T-helper 2 cell treated with Interferon-gamma antibody and Interleukin-4, amounts not matched to agents 5 μg/mL and 100 μg/mL, for 36 hours (primary cell): ENCODE data around the gene AGAP3.

Experiments used
- DNase-seq: peaks from one replicate; pipeline ENCODE4 v3.0.0; 2021; ENCODE audit warnings: low spot score
- H3K27ac Mint-ChIP-seq: one replicate; pipeline ENCODE4 v1.8.0; 2021; ENCODE audit warnings: mild to moderate bottlenecking, mixed read lengths
- H3K27me3 Mint-ChIP-seq: one replicate; pipeline ENCODE4 v1.8.0; 2021; ENCODE audit warnings: low read depth, mixed read lengths
- H3K36me3 Mint-ChIP-seq: one replicate; pipeline ENCODE4 v1.8.0; 2021; ENCODE audit warnings: low read depth, mixed read lengths
- H3K4me1 Mint-ChIP-seq: one replicate; pipeline ENCODE4 v1.8.0; 2021; ENCODE audit warnings: low read depth, mixed read lengths
- H3K4me3 Mint-ChIP-seq: one replicate; pipeline ENCODE4 v1.8.0; 2022; ENCODE audit warnings: mild to moderate bottlenecking, moderate library complexity, mixed read lengths
- H3K9me3 Mint-ChIP-seq: one replicate; pipeline ENCODE4 v1.8.0; 2021; ENCODE audit warnings: mixed read lengths

AGAP3 gene

DNA sequence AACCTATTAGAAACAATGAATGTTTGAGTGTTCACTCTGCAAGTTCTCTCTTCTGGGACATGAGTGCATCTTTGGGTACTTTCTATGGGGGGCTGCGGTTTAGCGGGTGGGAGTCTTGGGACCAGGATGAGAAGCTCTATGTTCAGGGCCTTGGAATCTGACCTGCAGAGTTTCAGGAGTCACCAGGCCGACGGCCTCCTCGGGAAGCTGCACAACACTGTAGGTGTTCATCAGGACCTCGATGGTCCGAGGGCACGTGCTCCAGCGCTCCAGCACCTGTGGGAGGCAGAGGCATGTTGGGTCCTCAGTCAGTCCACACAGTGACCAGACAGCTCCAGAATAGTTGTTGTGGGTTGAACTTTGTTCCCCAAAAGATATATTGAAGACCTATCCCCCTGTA, 90.1 kb downstream of the AGAP3 start:
- H3K27ac Mint-ChIP-seq: no peak overlapping the region

GRCh38 chr7:151177310-151177709, 91.0 kb downstream of the AGAP3 start:
- H3K36me3 Mint-ChIP-seq: no peaks in the 10 kb centered on the region
- no peak overlapping the region for H3K4me3 Mint-ChIP-seq
- peaks cover 10% of the 10 kb centered on the region for H3K27me3 Mint-ChIP-seq
- H3K9me3 Mint-ChIP-seq: no peaks in the 10 kb centered on the region
- peaks cover 4% of the 10 kb centered on the region for H3K4me1 Mint-ChIP-seq
- DNase-seq: no peak
- no peak overlapping the region for H3K27ac Mint-ChIP-seq

More for the DNA sequence above, 90.1 kb downstream of the AGAP3 start:
- H3K27me3 Mint-ChIP-seq: peaks cover 13% of the 10 kb centered on the region
- H3K36me3 Mint-ChIP-seq: no peaks in the 10 kb centered on the region
- peaks cover 6% of the 10 kb centered on the region for H3K4me1 Mint-ChIP-seq
- DNase-seq: no peak
- H3K9me3 Mint-ChIP-seq: no peaks in the 10 kb centered on the region
- no peak overlapping the region for H3K4me3 Mint-ChIP-seq

GRCh38 chr7:151178236-151178635, 92.0 kb downstream of the AGAP3 start:
- peaks cover 6% of the 10 kb centered on the region for H3K27me3 Mint-ChIP-seq

DNA sequence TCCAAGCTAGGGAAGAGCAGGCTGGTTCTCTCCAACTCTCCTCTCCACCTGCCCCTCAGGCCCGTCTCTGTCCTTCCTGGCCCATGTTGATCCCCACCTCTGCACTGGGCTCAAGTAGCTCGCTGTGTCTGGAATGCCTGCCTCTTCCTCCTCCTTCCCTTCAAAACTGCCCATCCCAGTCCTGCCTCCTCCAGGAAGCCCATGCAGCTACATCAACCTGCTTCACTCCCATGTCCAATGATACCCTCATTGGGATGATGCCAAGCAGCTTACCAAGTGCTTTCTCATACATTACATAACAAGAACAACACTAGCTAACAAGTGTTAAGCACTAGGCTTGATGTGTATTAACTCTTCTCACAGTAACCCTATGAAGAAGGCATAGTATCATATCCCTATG, 92.6 kb downstream of the AGAP3 start:
- no peak overlapping the region for H3K27ac Mint-ChIP-seq
- H3K4me1 Mint-ChIP-seq: no peaks in the 10 kb centered on the region
- peaks cover 6% of the 10 kb centered on the region for H3K27me3 Mint-ChIP-seq
- no peak overlapping the region for H3K4me3 Mint-ChIP-seq
- no peaks in the 10 kb centered on the region for H3K9me3 Mint-ChIP-seq
- no peak for DNase-seq
- H3K36me3 Mint-ChIP-seq: no peaks in the 10 kb centered on the region

More at GRCh38 chr7:151178236-151178635, 92.0 kb downstream of the AGAP3 start:
- Mint-ChIP-seq H3K9me3 (no peaks in the 10 kb centered on the region), H3K4me1 (no peaks in the 10 kb centered on the region), H3K36me3 (no peaks in the 10 kb centered on the region), H3K27ac (no peak overlapping the region), H3K4me3 (no peak overlapping the region)
- DNase-seq: no peak

DNA sequence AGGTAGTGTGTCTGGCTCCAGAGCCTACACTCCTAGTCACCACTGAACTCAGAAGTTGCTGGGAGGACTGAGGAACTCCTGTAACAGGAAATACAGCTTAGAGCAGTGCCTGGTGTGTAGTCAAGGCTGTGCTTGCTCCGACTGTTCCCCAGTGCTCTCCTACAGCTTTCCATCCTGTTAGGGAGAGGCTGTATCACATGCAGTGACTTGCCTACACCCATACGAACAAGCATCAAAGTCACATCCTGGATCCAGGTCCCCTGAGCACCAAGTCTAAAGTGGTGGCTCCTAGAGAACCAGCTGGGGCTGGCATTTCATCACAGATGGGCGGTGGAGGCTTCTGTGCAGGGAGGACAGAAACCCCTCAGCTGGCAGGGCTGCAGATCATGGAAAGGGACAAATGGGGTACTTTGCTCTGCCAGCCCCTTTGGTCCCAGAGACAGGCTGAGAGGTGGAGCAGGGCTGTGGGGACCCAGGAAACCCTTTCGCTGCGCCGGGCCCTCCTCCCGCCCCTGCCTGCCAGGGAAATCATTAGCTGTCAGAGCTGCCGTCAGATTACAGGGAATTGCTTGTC, 93.1 kb downstream of the AGAP3 start:
- no peaks in the 10 kb centered on the region for H3K9me3 Mint-ChIP-seq
- DNase-seq: no peak
- no peak overlapping the region for H3K27ac Mint-ChIP-seq
- H3K4me3 Mint-ChIP-seq: no peak overlapping the region
- H3K4me1 Mint-ChIP-seq: no peaks in the 10 kb centered on the region
- H3K36me3 Mint-ChIP-seq: no peaks in the 10 kb centered on the region
- H3K27me3 Mint-ChIP-seq: peaks cover 6% of the 10 kb centered on the region

DNA sequence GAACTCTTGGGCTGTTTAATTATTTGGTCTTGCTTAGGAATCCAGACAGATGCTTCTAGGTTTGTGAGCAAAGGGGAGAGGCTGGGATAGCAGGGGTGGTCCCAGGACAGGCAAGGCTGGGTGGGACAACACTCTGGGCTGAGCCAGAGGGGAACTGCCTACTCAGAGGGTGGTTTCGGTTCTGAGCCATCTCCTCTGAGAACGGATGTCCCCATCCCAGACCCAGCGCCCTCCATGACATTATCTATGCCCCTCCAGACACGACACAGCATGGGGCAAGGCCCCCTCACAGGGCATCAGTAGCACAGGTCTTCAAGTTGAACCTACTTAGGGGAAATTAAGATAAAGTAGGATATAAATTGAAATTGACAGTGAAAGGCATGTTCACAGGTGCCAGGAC, 93.7 kb downstream of the AGAP3 start:
- no peak for DNase-seq
- H3K27ac Mint-ChIP-seq: no peak overlapping the region
- no peak overlapping the region for H3K4me3 Mint-ChIP-seq
- H3K9me3 Mint-ChIP-seq: no peaks in the 10 kb centered on the region
- no peaks in the 10 kb centered on the region for H3K4me1 Mint-ChIP-seq
- H3K27me3 Mint-ChIP-seq: peaks cover 6% of the 10 kb centered on the region
- no peaks in the 10 kb centered on the region for H3K36me3 Mint-ChIP-seq

- H3K36me3 Mint-ChIP-seq: no peaks in the 10 kb centered on the region
- H3K4me1 Mint-ChIP-seq: no peaks in the 10 kb centered on the region
- H3K27me3 Mint-ChIP-seq: peaks cover 6% of the 10 kb centered on the region
- DNase-seq: no peak
- H3K4me3 Mint-ChIP-seq: no peak overlapping the region
- H3K27ac Mint-ChIP-seq: no peak overlapping the region
- no peaks in the 10 kb centered on the region for H3K9me3 Mint-ChIP-seq
These were observed 94.7 kb downstream of the AGAP3 start for GRCh38 chr7:151181011-151181431.

DNA sequence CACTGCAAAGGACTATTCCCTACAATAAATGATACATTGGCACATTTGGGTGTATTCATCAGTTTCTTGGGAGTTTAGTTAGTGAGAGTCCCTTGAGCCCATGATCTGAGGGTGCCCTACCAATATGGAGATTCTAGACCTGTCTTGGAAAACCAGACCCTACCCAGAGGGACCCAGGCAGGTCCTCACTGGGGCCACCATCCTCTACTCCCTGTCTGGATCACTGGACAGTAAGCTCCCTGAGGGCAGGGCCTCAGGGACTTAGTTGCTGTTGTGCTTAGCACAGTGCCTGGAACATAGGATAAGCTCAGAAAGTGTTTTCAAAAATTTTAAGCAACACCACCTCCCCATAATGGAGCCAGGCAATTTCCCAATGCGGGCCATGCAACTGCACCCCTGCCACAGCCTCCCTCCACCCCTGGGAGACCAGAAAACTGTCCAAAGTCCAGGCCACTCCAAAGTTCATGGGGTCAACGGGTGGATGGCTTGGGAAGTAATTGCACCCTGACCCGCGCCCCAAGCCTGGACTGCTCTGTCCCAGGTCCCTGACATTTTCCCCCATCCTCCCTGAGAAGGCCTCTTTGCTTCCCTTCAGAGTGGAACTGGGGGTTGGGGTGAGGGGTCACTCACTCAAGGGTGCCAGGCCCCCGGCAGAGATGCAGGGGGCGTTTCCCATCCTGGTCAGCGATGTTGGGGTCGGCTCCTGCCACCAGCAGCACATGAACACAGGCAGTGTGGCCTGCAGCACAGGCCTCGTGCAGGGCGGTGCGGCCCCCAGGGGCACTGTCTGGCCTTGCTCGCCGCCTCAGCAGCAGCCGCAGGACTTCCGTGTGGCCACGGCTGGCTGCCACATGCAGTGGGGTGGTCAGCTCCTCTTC, 99.7 kb downstream of the AGAP3 start:
- no peak for DNase-seq
- Mint-ChIP-seq H3K9me3 (no peaks in the 10 kb centered on the region), H3K4me3 (no peak overlapping the region), H3K4me1 (no peaks in the 10 kb centered on the region), H3K36me3 (no peaks in the 10 kb centered on the region), H3K27ac (no peak overlapping the region), H3K27me3 (peaks cover 14% of the 10 kb centered on the region)

GRCh38 chr7:151186640-151187408, 100.5 kb downstream of the AGAP3 start, which contains the start of gene ASB10:
ASB10 (minus strand) TSS chr7:151187250; CDS start chr7:151187130, 120 bp downstream.
- H3K27ac Mint-ChIP-seq: no peak within 1 kb of the TSS
- no peaks in the 10 kb centered on the region for H3K9me3 Mint-ChIP-seq
- H3K4me1 Mint-ChIP-seq: no peaks in the 10 kb centered on the region
- no peak for DNase-seq
- no peaks in the 10 kb centered on the region for H3K36me3 Mint-ChIP-seq
- peaks cover 14% of the 10 kb centered on the region for H3K27me3 Mint-ChIP-seq
- no peak within 1 kb of the TSS for H3K4me3 Mint-ChIP-seq

GRCh38 chr7:151187409-151188251, 101.4 kb downstream of the AGAP3 start:
- Mint-ChIP-seq H3K27me3 (peaks cover 11% of the 10 kb centered on the region), H3K4me3 (no peak overlapping the region), H3K36me3 (no peaks in the 10 kb centered on the region), H3K4me1 (no peaks in the 10 kb centered on the region), H3K27ac (no peak overlapping the region), H3K9me3 (no peaks in the 10 kb centered on the region)
- DNase-seq: no peak

- no peak overlapping the region for H3K4me3 Mint-ChIP-seq
These were observed 101.9 kb downstream of the AGAP3 start for GRCh38 chr7:151188252-151188542.

GRCh38 chr7:151189038-151189437, 102.8 kb downstream of the AGAP3 start:
- H3K9me3 Mint-ChIP-seq: no peaks in the 10 kb centered on the region
- no peaks in the 10 kb centered on the region for H3K4me1 Mint-ChIP-seq
- peaks cover 11% of the 10 kb centered on the region for H3K27me3 Mint-ChIP-seq
- H3K27ac Mint-ChIP-seq: no peak overlapping the region
- no peak for DNase-seq
- no peaks in the 10 kb centered on the region for H3K36me3 Mint-ChIP-seq
- no peak overlapping the region for H3K4me3 Mint-ChIP-seq

More at GRCh38 chr7:151188252-151188542, 101.9 kb downstream of the AGAP3 start:
- no peaks in the 10 kb centered on the region for H3K36me3 Mint-ChIP-seq
- H3K4me1 Mint-ChIP-seq: no peaks in the 10 kb centered on the region
- H3K27me3 Mint-ChIP-seq: peaks cover 11% of the 10 kb centered on the region
- no peak for DNase-seq
- H3K9me3 Mint-ChIP-seq: no peaks in the 10 kb centered on the region
- no peak overlapping the region for H3K27ac Mint-ChIP-seq

DNA sequence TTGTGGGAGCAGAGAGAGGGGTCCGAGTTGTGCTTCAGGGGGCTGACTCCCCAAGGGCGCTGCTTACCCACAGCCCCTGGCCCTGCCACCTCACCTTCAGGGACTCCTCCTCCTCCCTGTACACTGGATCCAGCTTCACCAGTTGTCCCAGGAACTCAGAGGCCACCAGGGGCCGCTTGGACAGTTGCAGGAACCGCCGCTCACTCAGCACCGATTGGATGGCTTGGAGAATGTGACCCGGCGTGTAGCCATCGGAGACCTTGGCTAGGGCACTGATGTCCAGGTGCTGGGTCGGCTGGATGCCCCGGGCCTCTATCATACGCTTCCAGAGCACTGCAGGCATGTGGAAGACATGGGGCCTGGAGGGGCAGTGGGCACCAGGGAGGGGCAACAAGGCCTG, 105.3 kb downstream of the AGAP3 start:
- DNase-seq: no peak
- Mint-ChIP-seq H3K27ac (no peak overlapping the region), H3K4me1 (no peaks in the 10 kb centered on the region), H3K4me3 (no peak overlapping the region), H3K27me3 (peaks cover 18% of the 10 kb centered on the region), H3K36me3 (no peaks in the 10 kb centered on the region), H3K9me3 (no peaks in the 10 kb centered on the region)
